Neural cell (in vitro differentiated cells): Measurements from ENCODE around the gene RPL12. TPM values are rescaled to one million over a fixed set of nuclear protein-coding genes. Genes with fewer than 3 reads are reported as not detected.
"Not testable (repeated sequence)": the region's sequence is repeated elsewhere in the genome, so short reads cannot be mapped to it uniquely, and the experiment has no call there.

Experiments used
- H2AFZ ChIP-seq: fragments of 200-600, 300-800 bp; sonication (generic), shearing (Covaris generic); 2 replicates; pipeline ENCODE4 v1.6.0; 2014; ENCODE audit warnings: low read depth, mild to moderate bottlenecking, antibody characterized with exemption, low read length, moderate library complexity
- H3F3A ChIP-seq: fragments of 200-600 bp; shearing (Covaris generic); 2 replicates; pipeline ENCODE4 v1.6.1; 2016; ENCODE audit warnings: mild to moderate bottlenecking, moderate library complexity, mixed read lengths, antibody characterized with exemption, low read length; ENCODE audit not compliant: insufficient read depth, poor library complexity, severe bottlenecking
- H3K27ac ChIP-seq: fragments of 200-600, 300-800 bp; sonication (generic), shearing (Covaris generic); 2 replicates; pipeline ENCODE4 v1.5.1; 2014; ENCODE audit warnings: mild to moderate bottlenecking, low read length, moderate library complexity
- H3K27me3 ChIP-seq: fragments of 300-800, 200-600 bp; sonication (generic), shearing (Covaris generic); 2 replicates; pipeline ENCODE4 v1.6.0; 2014; ENCODE audit warnings: mild to moderate bottlenecking, low read depth, low read length, moderate library complexity; ENCODE audit not compliant: insufficient read depth
- H3K36me3 ChIP-seq: fragments of 300-800, 200-600 bp; sonication (generic), shearing (Covaris generic); 2 replicates; pipeline ENCODE4 v1.5.1; 2014; ENCODE audit warnings: mild to moderate bottlenecking, antibody characterized with exemption, low read length, moderate library complexity; ENCODE audit not compliant: insufficient read depth
- H3K4me2 ChIP-seq: fragments of 300-800, 200-600 bp; sonication (generic), shearing (Covaris generic); 2 replicates; pipeline ENCODE4 v1.6.0; 2014; ENCODE audit warnings: mild to moderate bottlenecking, low read length
- H3K4me3 ChIP-seq: fragments of 300-800, 200-600 bp; sonication (generic), shearing (Covaris generic); 2 replicates; pipeline ENCODE4 v1.5.1; 2014; ENCODE audit warnings: mild to moderate bottlenecking, low read length, moderate library complexity
- H3K79me2 ChIP-seq: fragments of 200-600 bp; shearing (Covaris generic); replicated peaks from 2 replicates; pipeline ENCODE4 v1.6.0; 2014; ENCODE audit warnings: mild to moderate bottlenecking, low read length, moderate library complexity; ENCODE audit not compliant: insufficient read depth
- H3K9ac ChIP-seq: fragments of 300-800, 200-600 bp; sonication (generic), shearing (Covaris generic); 2 replicates; pipeline ENCODE4 v1.6.1; 2016; ENCODE audit warnings: mild to moderate bottlenecking, low read length, mixed read lengths
- H3K9me2 ChIP-seq: fragments of 200-600 bp; shearing (Covaris generic); 2 replicates; pipeline ENCODE4 v1.6.1; 2016; ENCODE audit warnings: mild to moderate bottlenecking, low read length, mixed read lengths; ENCODE audit not compliant: insufficient read depth
- H3K9me3 ChIP-seq: fragments of 200-600, 300-800 bp; sonication (generic), shearing (Covaris generic); 2 replicates; pipeline ENCODE4 v1.6.1; 2016; ENCODE audit warnings: mild to moderate bottlenecking, mixed run types, low read length, moderate library complexity, mixed read lengths
- H4K20me1 ChIP-seq: fragments of 200-600 bp; shearing (Covaris generic); 2 replicates; pipeline ENCODE4 v1.6.1; 2016; ENCODE audit warnings: mild to moderate bottlenecking, mixed run types; ENCODE audit not compliant: insufficient read depth
- EP300 ChIP-seq: fragments of 450-650 bp; conservative IDR thresholded peaks from 2 replicates; pipeline ENCODE4 v1.6.1; 2014; ENCODE audit warnings: antibody characterized with exemption, mild to moderate bottlenecking, moderate library complexity; ENCODE audit not compliant: poor library complexity, severe bottlenecking
- EZH2 ChIP-seq: fragments of 200-600, 300-800 bp; shearing (Covaris generic), sonication (generic); IDR thresholded peaks from 2 replicates; pipeline ENCODE4 v1.6.1; 2014; ENCODE audit warnings: antibody characterized with exemption, low read length, borderline replicate concordance, mild to moderate bottlenecking; ENCODE audit not compliant: insufficient read depth, poor library complexity, severe bottlenecking
- MXI1 ChIP-seq: fragments of 450-650 bp; conservative IDR thresholded peaks from 2 replicates; pipeline ENCODE4 v1.6.1; 2014; ENCODE audit warnings: antibody characterized with exemption, mild to moderate bottlenecking; ENCODE audit not compliant: poor library complexity, severe bottlenecking
- POLR2AphosphoS5 ChIP-seq: IDR thresholded peaks from 2 replicates; pipeline ENCODE4 v1.6.1; 2012
- RAD21 ChIP-seq: fragments of 450-650 bp; conservative IDR thresholded peaks from 2 replicates; pipeline ENCODE4 v1.6.1; 2014; ENCODE audit warnings: antibody characterized with exemption, mild to moderate bottlenecking, moderate library complexity
- SMC3 ChIP-seq: fragments of 450-650 bp; conservative IDR thresholded peaks from 2 replicates; pipeline ENCODE4 v1.6.1; 2014; ENCODE audit warnings: antibody characterized with exemption, mild to moderate bottlenecking, moderate library complexity; ENCODE audit not compliant: poor library complexity
- TAF1 ChIP-seq: IDR thresholded peaks from 2 replicates; pipeline ENCODE4 v1.6.1; 2012; ENCODE audit warnings: low read depth
- polyA plus RNA-seq: library from polyadenylated mRNA; depleted of rRNA; stranded (reverse); fragments of >200 nt; gene quantifications from 2 replicates; pipeline ENCODE4 v1.2.3, GENCODE V29; 2014
- TF ChIP-seq, protein P1 (sequence below): fragments of 450-650 bp; IDR thresholded peaks from 2 replicates; pipeline ENCODE4 v1.5.1; 2014; ENCODE audit warnings: antibody characterized with exemption, mild to moderate bottlenecking, moderate library complexity; ENCODE audit not compliant: poor library complexity, severe bottlenecking
- TF ChIP-seq, protein P2 (sequence below): IDR thresholded peaks from 2 replicates; pipeline ENCODE4 v1.6.1; 2012; ENCODE audit warnings: borderline replicate concordance

Gene RPL12
- polyA plus RNA-seq, 1 donor from 2014 or later = 862 TPM

DNA sequence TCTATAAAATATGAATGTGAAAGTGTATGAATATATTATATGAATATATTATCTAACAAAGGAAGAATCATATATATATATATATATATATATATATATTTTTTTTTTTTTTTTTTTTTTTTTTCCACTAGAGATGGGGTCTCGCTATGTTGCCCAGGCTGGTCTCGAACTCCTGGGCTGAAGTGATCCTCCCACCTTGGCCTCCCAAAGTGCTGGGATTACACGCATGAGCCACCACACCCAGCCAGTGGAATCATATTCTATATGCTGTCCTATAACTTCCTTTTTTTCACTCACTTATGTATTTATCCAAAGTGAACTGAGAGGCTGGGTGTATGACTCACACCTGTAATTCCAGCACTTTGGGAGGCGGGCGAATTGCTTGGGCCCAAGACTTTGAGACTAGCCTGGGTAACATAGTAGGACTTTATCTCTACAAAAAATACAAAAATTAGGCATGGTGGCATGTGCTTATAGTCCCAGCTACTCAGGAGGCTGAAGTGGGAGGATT lies 15.3 kb upstream of the RPL12 start:
- not testable (repeated sequence) for H2AFZ ChIP-seq, H3K9me2 ChIP-seq, H3K27me3 ChIP-seq, H3K4me3 ChIP-seq, H3K9ac ChIP-seq, H3K9me3 ChIP-seq, H3K36me3 ChIP-seq, H3K79me2 ChIP-seq, H3K27ac ChIP-seq, H3F3A ChIP-seq, H4K20me1 ChIP-seq, H3K4me2 ChIP-seq

DNA sequence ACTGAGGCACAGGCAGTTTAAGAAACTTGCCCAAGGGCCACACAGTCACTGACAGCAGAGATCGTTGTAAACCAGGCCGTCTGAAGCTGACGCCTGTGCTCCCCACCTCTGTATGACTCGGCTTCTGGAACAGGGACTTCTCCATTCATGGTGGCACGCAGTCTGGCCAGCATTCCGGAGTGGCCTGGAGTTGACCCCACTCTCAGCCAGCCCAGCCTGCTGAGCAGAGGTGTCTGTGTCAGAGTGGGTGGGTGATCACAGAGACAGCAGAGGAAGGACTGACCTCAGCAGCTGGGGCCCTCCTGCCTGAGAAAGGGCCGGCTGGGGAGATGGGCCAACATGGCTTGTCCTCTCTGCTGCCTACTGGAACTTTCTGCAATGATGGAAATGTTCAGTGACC lies 12.7 kb upstream of the RPL12 start:
- no peak overlapping the region for H3K4me2 ChIP-seq
- H3K9me2 ChIP-seq = no peaks in the 10 kb centered on the region
- no peak overlapping the region for H3K4me3 ChIP-seq
- no peaks in the 10 kb centered on the region for H3K36me3 ChIP-seq
- no peaks in the 10 kb centered on the region for H3K79me2 ChIP-seq
- no peak overlapping the region for H2AFZ ChIP-seq
- H3K27ac ChIP-seq = no peak overlapping the region
- no peaks in the 10 kb centered on the region for H3K27me3 ChIP-seq
- TF ChIP-seq EZH2 = no peak
- TF ChIP-seq, protein P1, sequence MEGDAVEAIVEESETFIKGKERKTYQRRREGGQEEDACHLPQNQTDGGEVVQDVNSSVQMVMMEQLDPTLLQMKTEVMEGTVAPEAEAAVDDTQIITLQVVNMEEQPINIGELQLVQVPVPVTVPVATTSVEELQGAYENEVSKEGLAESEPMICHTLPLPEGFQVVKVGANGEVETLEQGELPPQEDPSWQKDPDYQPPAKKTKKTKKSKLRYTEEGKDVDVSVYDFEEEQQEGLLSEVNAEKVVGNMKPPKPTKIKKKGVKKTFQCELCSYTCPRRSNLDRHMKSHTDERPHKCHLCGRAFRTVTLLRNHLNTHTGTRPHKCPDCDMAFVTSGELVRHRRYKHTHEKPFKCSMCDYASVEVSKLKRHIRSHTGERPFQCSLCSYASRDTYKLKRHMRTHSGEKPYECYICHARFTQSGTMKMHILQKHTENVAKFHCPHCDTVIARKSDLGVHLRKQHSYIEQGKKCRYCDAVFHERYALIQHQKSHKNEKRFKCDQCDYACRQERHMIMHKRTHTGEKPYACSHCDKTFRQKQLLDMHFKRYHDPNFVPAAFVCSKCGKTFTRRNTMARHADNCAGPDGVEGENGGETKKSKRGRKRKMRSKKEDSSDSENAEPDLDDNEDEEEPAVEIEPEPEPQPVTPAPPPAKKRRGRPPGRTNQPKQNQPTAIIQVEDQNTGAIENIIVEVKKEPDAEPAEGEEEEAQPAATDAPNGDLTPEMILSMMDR = no peak
- TF ChIP-seq, protein P2, sequence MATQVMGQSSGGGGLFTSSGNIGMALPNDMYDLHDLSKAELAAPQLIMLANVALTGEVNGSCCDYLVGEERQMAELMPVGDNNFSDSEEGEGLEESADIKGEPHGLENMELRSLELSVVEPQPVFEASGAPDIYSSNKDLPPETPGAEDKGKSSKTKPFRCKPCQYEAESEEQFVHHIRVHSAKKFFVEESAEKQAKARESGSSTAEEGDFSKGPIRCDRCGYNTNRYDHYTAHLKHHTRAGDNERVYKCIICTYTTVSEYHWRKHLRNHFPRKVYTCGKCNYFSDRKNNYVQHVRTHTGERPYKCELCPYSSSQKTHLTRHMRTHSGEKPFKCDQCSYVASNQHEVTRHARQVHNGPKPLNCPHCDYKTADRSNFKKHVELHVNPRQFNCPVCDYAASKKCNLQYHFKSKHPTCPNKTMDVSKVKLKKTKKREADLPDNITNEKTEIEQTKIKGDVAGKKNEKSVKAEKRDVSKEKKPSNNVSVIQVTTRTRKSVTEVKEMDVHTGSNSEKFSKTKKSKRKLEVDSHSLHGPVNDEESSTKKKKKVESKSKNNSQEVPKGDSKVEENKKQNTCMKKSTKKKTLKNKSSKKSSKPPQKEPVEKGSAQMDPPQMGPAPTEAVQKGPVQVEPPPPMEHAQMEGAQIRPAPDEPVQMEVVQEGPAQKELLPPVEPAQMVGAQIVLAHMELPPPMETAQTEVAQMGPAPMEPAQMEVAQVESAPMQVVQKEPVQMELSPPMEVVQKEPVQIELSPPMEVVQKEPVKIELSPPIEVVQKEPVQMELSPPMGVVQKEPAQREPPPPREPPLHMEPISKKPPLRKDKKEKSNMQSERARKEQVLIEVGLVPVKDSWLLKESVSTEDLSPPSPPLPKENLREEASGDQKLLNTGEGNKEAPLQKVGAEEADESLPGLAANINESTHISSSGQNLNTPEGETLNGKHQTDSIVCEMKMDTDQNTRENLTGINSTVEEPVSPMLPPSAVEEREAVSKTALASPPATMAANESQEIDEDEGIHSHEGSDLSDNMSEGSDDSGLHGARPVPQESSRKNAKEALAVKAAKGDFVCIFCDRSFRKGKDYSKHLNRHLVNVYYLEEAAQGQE = no peak
- TF ChIP-seq SMC3 = no peak
- TF ChIP-seq EP300 = no peak
- no peak for TF ChIP-seq TAF1
- no peak for TF ChIP-seq MXI1
- TF ChIP-seq RAD21 = no peak
- no peak for TF ChIP-seq POLR2AphosphoS5
- no peak overlapping the region for H3K9ac ChIP-seq
- no peaks in the 10 kb centered on the region for H3F3A ChIP-seq
- H3K9me3 ChIP-seq = no peaks in the 10 kb centered on the region
- no peaks in the 10 kb centered on the region for H4K20me1 ChIP-seq

GRCh38 chr9:127463382-127463781 lies 12.2 kb upstream of the RPL12 start:
- Histone ChIP-seq H2AFZ (no peak overlapping the region), H3K9me2 (no peaks in the 10 kb centered on the region), H3K9ac (no peak overlapping the region), H3K9me3 (no peaks in the 10 kb centered on the region), H3K36me3 (no peaks in the 10 kb centered on the region), H3K27me3 (no peaks in the 10 kb centered on the region), H3K4me3 (no peak overlapping the region), H3K27ac (no peak overlapping the region), H3K79me2 (no peaks in the 10 kb centered on the region), H3F3A (no peaks in the 10 kb centered on the region), H4K20me1 (no peaks in the 10 kb centered on the region), H3K4me2 (no peak overlapping the region)
- TF ChIP-seq TAF1 = no peak
- TF ChIP-seq SMC3 = no peak
- no peak for TF ChIP-seq POLR2AphosphoS5
- TF ChIP-seq, protein P2 = no peak
- TF ChIP-seq, protein P1 = no peak
- TF ChIP-seq EZH2 = no peak
- no peak for TF ChIP-seq EP300
- no peak for TF ChIP-seq MXI1
- TF ChIP-seq RAD21 = no peak
